PC-9 (cell line): Measurements from ENCODE around the gene NTNG2. TPM values are rescaled to one million over a fixed set of nuclear protein-coding genes. Genes with fewer than 3 reads are reported as not detected.

Source experiments
- BruUV-seq: library from RNA; stranded (reverse); fragments of 400-500 nt; replicated peaks from 2 replicates; lab custom pipeline; 2021; lab: Mats Ljungman, UMichigan
- CTCF ChIA-PET: fragments of 300-600 bp; sonication (Branson Sonifier 250); formaldehyde crosslinking; loops from one replicate; lab custom pipeline; 2022; ENCODE audit warnings: antibody characterized with exemption; lab: Charles Lee
- POLR2A ChIA-PET: fragments of 300-600 bp; sonication (Branson Sonifier 250); formaldehyde crosslinking; loops from one replicate; lab custom pipeline; 2022; ENCODE audit warnings: antibody characterized with exemption; ENCODE audit not compliant: unreplicated experiment; lab: Charles Lee
- DNase-seq, 2 experiments: peaks; one replicate each; pipeline versions ENCODE4 v3.0.0 to v3.0.0-alpha.2; 2015 to 2022; ENCODE audit warnings: mixed read lengths in 1 of 2
- H2AFZ ChIP-seq: fragments of 200-600 bp; sonication (generic); 2 replicates; pipeline ENCODE4 v1.8.1; 2017; ENCODE audit warnings: antibody characterized with exemption
- H3F3A ChIP-seq: fragments of 200-600 bp; sonication (generic); 2 replicates; pipeline ENCODE4 v1.8.1; 2017; ENCODE audit warnings: antibody characterized with exemption, mild to moderate bottlenecking, low read depth; ENCODE audit not compliant: insufficient read depth
- H3K27ac ChIP-seq: fragments of 200-600 bp; sonication (generic); 2 replicates; pipeline ENCODE4 v1.6.1; 2016; ENCODE audit warnings: mixed run types
- H3K27me3 ChIP-seq: fragments of 200-600 bp; sonication (generic); 2 replicates; pipeline ENCODE4 v1.6.1; 2016; ENCODE audit warnings: low read depth, mixed run types; ENCODE audit not compliant: insufficient read depth
- H3K36me3 ChIP-seq: fragments of 200-600 bp; sonication (generic); 2 replicates; pipeline ENCODE4 v1.6.1; 2016; ENCODE audit warnings: low read depth, mixed run types
- H3K4me1 ChIP-seq: fragments of 200-600 bp; sonication (generic); replicated peaks from 2 replicates; pipeline ENCODE4 v1.6.1; 2016; ENCODE audit warnings: mixed run types; ENCODE audit not compliant: insufficient read depth
- H3K4me2 ChIP-seq: fragments of 200-600 bp; sonication (generic); 2 replicates; pipeline ENCODE4 v1.6.1; 2017; ENCODE audit warnings: mixed run types
- H3K4me3 ChIP-seq: fragments of 200-600 bp; sonication (generic); 2 replicates; pipeline ENCODE4 v1.6.1; 2016; ENCODE audit warnings: mixed run types
- H3K79me2 ChIP-seq: fragments of 200-600 bp; sonication (generic); 2 replicates; pipeline ENCODE4 v1.6.1; 2017; ENCODE audit warnings: low read depth, mixed run types
- H3K9me2 ChIP-seq: fragments of 200-600 bp; sonication (generic); 2 replicates; pipeline ENCODE4 v1.8.1; 2017; ENCODE audit warnings: mild to moderate bottlenecking; ENCODE audit not compliant: insufficient read depth
- H3K9me3 ChIP-seq: fragments of 200-600 bp; sonication (generic); 2 replicates; pipeline ENCODE4 v1.8.1; 2016; ENCODE audit warnings: low read depth; ENCODE audit not compliant: insufficient read depth
- H4K20me1 ChIP-seq: fragments of 200-600 bp; sonication (generic); 2 replicates; pipeline ENCODE4 v1.8.1; 2017; ENCODE audit not compliant: insufficient read depth
- CTCF ChIP-seq: fragments of 200-600 bp; sonication (generic); conservative IDR thresholded peaks from 2 replicates; pipeline ENCODE4 v1.6.1; 2017; ENCODE audit warnings: mixed run types, antibody characterized with exemption, mild to moderate bottlenecking, moderate library complexity
- EZH2 ChIP-seq: fragments of 200-600 bp; sonication (generic); IDR thresholded peaks from 2 replicates; pipeline ENCODE4 v1.8.0; 2017; ENCODE audit warnings: antibody characterized with exemption, low read depth
- intact Hi-C: fragments of 100-400 bp; cut with micrococcal nuclease; formaldehyde crosslinking; loops from one replicate; pipeline ENCODE4 v1.10.0; 2022; ENCODE audit not compliant: unreplicated experiment
- total RNA-seq: library from RNA; stranded (reverse); gene quantifications from 2 replicates; pipeline ENCODE4 v1.2.3, GENCODE V29; 2021

Gene NTNG2
- total RNA-seq, 1 experiment from 2014 or later, result not detected

GRCh38 chr9:132283165-132283564, 121.3 kb downstream of the NTNG2 start:
- Histone ChIP-seq H3K27me3 (no peaks in the 10 kb centered on the region), H3F3A (no peaks in the 10 kb centered on the region), H4K20me1 (no peaks in the 10 kb centered on the region), H3K9me2 (no peaks in the 10 kb centered on the region), H3K79me2 (no peaks in the 10 kb centered on the region), H3K27ac (no peak overlapping the region), H2AFZ (no peak overlapping the region), H3K4me3 (no peak overlapping the region), H3K36me3 (peaks cover 17% of the 10 kb centered on the region; the same call in 1 of the 2 replicates), H3K9me3 (no peaks in the 10 kb centered on the region), H3K4me1 (no peaks in the 10 kb centered on the region), H3K4me2 (no peak overlapping the region)
- DNase-seq, result no peak
- intact Hi-C loops, result no loop called here
- no peak for TF ChIP-seq EZH2
- TF ChIP-seq CTCF, result no peak
- BruUV-seq, result no TSS peak
- POLR2A ChIA-PET, result no interaction called here
- CTCF ChIA-PET, result no interaction called here

- ChIA-PET POLR2A (no interaction called here), CTCF (no interaction called here)
- no peak overlapping the region for H2AFZ ChIP-seq
- H3K4me2 ChIP-seq, result no peak overlapping the region
- TF ChIP-seq CTCF (no peak), EZH2 (no peak)
- no peak overlapping the region for H3K4me3 ChIP-seq
- intact Hi-C loops, result no loop called here
- H3K36me3 ChIP-seq, result peaks cover 17% of the 10 kb centered on the region; the same call in 1 of the 2 replicates
- no TSS peak for BruUV-seq
- H3K9me3 ChIP-seq, result no peaks in the 10 kb centered on the region
- H3F3A ChIP-seq, result no peaks in the 10 kb centered on the region
- H3K4me1 ChIP-seq, result no peaks in the 10 kb centered on the region
- no peaks in the 10 kb centered on the region for H3K27me3 ChIP-seq
- H3K9me2 ChIP-seq, result no peaks in the 10 kb centered on the region
- no peaks in the 10 kb centered on the region for H3K79me2 ChIP-seq
- no peaks in the 10 kb centered on the region for H4K20me1 ChIP-seq
- H3K27ac ChIP-seq, result no peak overlapping the region
- DNase-seq, result no peak
These were observed 122.0 kb downstream of the NTNG2 start for GRCh38 chr9:132283863-132284262.

- Histone ChIP-seq H3F3A (0 out of 2 replicates have a peak, but pooled peaks cover 4% of the 10 kb centered on the region), H3K4me2 (no peak overlapping the region), H3K4me3 (no peak overlapping the region), H3K9me2 (no peaks in the 10 kb centered on the region), H3K36me3 (peaks cover 21% of the 10 kb centered on the region; the same call in 1 of the 2 replicates), H3K4me1 (no peaks in the 10 kb centered on the region), H4K20me1 (no peaks in the 10 kb centered on the region), H3K27ac (no peak overlapping the region), H3K27me3 (no peaks in the 10 kb centered on the region), H3K9me3 (no peaks in the 10 kb centered on the region), H3K79me2 (no peaks in the 10 kb centered on the region), H2AFZ (no peak overlapping the region)
- CTCF ChIA-PET, result interaction anchor here (0.6 kb wide), 1 partner anchor 21 kb away, joined by 3 read pairs; no protein-coding TSS in a partner anchor
- BruUV-seq, result no TSS peak
- TF ChIP-seq EZH2 (no peak), CTCF (no peak)
- intact Hi-C loops, result no loop called here
- POLR2A ChIA-PET, result no interaction called here
- no peak for DNase-seq
These were observed 125.5 kb downstream of the NTNG2 start for GRCh38 chr9:132287256-132287760.
